Embryonic facial prominence (tissue), 1 donor: ENCODE data around the gene PSKH1.

Source experiments
- DNase-seq: peaks from one replicate; pipeline ENCODE4 v3.0.0-alpha.2; 2016; ENCODE audit errors: extremely low spot score

The PSKH1 gene

GRCh38 chr16:67940446-67941089 is 47.5 kb downstream of the PSKH1 start:
- no peak for DNase-seq

DNA sequence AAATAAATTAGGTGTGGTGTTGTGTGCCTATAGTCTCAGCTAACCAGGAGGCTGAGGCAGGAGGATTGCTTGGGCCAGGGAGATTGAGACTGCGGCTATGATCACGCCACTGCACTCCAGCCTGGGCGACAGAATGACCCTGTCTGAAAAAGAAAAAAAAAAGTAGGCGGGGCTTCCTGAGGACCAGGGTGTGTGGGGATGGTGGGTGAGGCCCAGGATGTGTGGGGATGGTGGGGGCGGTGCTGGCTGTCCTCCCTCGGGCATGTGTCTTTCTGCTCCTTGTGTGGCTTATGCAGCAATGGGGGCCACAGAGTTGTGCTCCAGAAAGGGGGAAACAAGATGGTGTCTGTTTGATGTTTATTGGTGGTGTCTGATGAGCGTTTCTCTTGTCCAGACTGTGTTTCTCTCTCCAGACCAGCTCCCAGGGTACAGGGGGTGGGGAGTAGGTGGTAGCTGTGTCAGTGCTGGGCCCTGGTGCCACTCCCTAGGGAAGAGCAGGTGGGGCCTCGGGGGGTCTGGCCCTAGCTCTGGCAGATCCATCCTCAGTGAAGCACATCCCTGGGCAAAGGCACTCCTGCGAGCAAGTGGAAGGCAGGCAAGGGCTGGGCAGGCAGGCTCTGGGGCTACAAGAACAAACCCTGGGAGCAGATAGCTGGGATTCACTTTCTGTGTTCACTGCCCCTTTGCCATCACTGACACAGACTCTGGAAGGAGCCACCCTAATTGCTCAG is 48.6 kb downstream of the PSKH1 start:
- DNase-seq = no peak

- no peak for DNase-seq
Measured at GRCh38 chr16:67942200-67942509, 49.1 kb downstream of the PSKH1 start.

DNA sequence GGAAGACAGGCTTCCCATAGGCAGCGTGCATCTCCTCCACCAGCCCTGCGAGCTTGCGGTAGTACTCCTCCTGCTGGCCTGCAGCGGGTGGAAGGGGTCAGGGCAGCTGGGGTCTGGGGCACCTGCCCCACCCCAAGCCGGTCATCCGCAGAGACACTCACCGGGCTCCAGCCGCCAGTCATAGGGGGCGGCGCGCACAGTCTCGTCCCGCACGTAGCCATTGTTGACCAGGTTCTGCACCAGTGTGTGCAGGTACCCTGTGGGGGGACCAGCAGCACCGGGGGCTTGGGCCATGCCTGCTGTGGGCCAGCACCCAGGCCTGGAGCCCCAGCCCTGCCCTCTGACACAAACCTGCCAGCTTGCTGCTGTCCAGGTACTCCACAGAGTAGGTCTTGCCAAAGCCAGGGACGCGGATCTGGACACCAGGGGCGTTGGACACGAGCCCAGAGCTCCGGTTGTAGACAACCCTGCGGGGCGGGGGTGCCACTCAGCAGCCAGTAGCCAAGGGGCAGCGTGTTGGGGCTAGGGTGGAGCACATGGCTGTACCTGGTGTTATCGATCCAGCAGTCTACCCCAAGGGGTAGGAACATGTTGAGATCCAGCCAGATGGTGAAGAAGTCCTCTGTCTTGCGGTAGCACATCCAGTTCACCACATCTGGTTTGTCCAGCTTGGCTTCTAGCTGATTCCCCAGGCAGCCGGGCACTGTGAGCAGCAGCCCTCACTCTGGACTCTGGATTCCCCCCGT is 49.6 kb downstream of the PSKH1 start:
- no peak for DNase-seq

DNA sequence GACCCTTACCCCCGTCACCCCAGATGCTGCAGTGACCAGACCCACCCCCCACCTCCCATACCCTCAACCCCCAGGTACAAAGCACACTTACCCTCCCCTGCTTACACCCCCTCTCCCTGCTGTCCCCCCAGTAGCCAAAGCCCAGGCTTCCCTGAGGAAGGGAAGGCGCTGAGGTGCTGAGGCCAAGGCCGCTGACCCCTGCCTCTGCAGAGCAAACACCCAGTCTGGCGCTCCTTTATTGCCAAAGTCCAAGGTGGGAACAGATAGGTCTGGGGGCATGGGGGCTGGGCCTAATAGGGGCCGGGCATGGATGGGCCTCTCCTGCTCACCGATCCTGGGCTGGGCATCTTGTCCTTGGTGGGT is 50.2 kb downstream of the PSKH1 start:
- no peak for DNase-seq

GRCh38 chr16:67943619-67944504 is 50.8 kb downstream of the PSKH1 start, which contains the start of gene LCAT:
Gene LCAT, minus strand, starts transcription at chr16:67944120. Its CDS starts 19 bp downstream, at chr16:67944101.
- no peak for DNase-seq

- DNase-seq = no peak
Measured at GRCh38 chr16:67944690-67945391, 51.8 kb downstream of the PSKH1 start.

- DNase-seq = no peak
Measured at GRCh38 chr16:67945392-67945933, 52.4 kb downstream of the PSKH1 start.

- no peak for DNase-seq
Measured at GRCh38 chr16:67946128-67946569, 53.1 kb downstream of the PSKH1 start.

GRCh38 chr16:67946966-67947558 is 54.0 kb downstream of the PSKH1 start:
- no peak for DNase-seq

- DNase-seq = no peak
Measured at GRCh38 chr16:67948015-67948414, 55.0 kb downstream of the PSKH1 start.

DNA sequence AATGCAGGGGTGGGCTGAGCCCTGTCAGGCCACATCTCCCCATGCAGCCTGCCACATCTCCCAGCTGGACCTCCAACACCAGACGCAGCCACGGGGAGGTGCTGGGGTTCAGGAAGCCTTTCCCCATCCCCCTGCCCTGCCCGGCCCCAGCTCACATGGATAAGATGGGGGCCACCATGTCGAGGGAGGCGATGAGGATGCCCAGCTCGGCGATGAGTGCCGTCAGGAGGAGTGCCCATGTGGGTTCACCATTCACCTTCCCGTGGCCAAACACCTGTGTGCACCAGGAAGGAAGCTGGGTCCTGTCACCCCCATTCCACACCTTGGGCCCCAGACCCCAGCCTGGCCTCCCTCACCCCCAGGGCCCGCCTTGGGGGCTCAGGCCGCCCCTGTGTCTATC is 56.6 kb downstream of the PSKH1 start:
- DNase-seq = no peak

GRCh38 chr16:67950335-67950843 is 57.3 kb downstream of the PSKH1 start:
- DNase-seq = no peak

DNA sequence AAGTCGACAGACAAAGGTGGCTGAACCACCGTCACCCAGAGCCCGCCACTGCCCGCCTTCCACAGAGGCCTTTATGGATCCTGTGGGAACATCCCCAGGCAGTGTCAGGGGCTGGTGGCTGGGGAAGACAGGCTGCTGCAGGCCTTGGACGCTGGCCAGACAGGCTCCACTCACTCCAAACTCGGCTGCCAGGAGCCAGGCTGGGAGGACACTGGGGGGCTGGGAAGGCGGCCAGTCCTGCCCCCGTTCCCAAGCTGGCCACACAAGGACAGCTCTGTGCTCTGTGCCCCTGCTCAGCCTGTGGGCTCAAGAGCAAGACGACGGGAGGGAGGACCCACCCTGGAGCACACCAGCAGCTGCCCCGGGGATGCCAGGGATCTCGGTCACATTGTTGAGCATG is 58.4 kb downstream of the PSKH1 start:
- no peak for DNase-seq

GRCh38 chr16:67953641-67954375 is 60.8 kb downstream of the PSKH1 start:
- DNase-seq = no peak

GRCh38 chr16:67954421-67955196 is 61.6 kb downstream of the PSKH1 start:
- no peak for DNase-seq

DNA sequence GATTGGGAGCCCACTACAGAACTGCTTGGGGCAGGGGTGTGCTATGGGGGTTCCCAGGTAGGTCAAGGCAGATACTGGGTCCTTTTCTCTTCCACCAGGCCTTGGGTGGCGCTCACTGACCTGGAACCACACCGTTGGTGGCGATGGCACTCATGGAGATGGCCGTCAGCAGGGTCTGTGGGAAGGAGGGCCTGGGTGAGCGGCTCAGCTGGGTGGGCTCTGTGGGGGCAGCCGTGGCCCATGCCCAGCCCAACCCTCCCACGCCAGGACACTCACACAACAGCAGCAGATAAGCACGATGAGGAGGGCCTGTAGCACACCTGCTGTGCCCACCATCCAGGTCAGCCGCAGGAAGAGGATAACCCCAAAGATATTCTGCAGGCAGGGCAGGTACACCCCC is 64.6 kb downstream of the PSKH1 start:
- no peak for DNase-seq

DNA sequence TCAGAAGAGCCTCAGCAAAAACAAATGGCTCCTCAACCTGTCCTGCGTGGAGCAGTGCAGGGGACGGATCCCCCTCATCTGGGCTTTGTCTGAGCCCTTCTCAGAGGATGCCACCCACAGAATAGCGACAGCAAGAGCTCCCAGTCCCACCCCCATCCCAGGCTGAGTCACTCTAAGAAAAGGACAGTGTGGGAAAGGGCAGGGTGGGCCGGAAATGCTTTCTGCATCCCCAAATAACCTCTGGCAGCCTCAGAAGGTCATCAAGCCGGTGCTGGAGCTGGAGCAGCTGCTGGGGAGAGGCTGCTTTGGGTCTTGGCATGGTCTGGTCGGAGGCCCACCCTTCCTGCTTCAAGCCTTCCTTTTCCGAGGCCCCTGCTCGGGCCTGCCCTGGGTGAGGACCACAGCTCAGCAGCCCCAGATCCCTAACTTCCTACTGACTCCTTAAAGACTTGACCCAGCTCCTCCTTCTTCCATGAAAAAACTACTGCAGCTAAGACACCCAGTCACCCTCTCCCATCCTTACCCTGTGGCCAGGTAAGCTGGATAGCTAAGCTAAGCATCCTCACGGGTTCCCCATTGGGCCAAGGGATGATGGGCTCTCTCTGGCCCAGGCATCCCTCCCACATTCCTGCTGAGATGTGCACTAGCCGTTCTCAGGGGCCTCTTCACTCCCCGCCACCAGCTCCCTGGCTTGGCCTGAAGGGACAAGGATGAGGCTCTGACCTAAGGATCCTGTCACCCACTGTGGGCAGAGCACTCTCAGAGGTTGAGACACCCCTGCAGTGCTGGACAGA is 66.7 kb downstream of the PSKH1 start:
- no peak for DNase-seq
